Dermis microvascular lymphatic vessel endothelial cell (primary cell): ENCODE data around the gene PALM3. TPM values are rescaled to one million over a fixed set of nuclear protein-coding genes. Genes with fewer than 3 reads are reported as not detected.
"Not testable (repeated sequence)": the region's sequence is repeated elsewhere in the genome, so short reads cannot be mapped to it uniquely, and the experiment has no call there.

Source experiments
- DNase-seq, 2 donors: peaks; one replicate each; pipeline versions ENCODE4 v3.0.0 to v3.0.0-alpha.2; 2010; ENCODE audit warnings: low read depth in 2 of 2
- total RNA-seq: library from RNA; depleted of rRNA; stranded (reverse); fragments of >200 nt; gene quantifications from 2 replicates; pipeline ENCODE4 v1.2.1, GENCODE V29; 2014

Gene PALM3
- total RNA-seq, 1 donor from 2014 or later = under 0.01 TPM

DNA sequence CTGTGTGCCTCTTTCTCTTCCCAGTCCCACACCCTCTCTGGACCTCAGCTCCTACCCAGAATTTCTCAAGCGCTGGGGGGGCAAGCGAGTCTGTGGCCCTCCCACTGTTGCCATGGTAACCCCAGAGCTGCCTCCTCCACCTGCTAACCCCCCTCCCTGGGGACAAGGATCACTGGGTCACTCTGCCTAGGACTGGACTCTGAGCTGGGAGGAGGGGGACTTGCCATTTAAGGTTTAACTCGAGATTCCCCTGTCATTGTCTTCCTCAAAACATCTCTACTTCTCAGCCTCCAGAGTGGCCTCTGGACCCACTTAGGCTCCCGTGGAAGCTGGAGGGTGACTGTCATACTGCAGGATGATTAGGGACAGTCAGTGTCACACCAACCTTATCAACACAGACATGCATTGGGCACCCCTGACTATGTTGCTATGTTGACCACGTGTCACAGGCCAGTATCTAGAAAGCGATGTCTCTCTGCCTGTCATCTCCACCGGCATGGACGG is 2.2 kb downstream of the PALM3 start:
- DNase-seq = no peak

DNA sequence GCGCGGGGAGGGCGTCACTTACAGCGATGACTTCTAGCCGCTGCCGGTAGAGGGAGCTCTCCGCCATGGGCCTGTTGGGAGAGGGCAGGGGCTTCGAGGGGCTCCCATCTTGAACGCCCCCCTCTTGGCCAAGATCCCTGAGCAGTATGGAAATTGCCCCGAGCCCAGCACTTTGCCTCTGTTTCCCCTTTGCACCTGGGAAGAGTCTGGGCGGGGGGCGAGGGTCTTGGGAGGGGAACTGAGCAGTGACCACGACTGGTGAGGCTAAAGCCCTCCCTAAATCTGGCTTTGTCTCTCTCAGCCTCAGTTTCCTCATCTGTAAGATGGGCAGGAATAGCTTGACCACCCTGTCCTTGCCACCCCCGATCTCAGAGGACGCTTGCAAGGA is 2.8 kb downstream of the PALM3 start:
- no peak for DNase-seq

DNA sequence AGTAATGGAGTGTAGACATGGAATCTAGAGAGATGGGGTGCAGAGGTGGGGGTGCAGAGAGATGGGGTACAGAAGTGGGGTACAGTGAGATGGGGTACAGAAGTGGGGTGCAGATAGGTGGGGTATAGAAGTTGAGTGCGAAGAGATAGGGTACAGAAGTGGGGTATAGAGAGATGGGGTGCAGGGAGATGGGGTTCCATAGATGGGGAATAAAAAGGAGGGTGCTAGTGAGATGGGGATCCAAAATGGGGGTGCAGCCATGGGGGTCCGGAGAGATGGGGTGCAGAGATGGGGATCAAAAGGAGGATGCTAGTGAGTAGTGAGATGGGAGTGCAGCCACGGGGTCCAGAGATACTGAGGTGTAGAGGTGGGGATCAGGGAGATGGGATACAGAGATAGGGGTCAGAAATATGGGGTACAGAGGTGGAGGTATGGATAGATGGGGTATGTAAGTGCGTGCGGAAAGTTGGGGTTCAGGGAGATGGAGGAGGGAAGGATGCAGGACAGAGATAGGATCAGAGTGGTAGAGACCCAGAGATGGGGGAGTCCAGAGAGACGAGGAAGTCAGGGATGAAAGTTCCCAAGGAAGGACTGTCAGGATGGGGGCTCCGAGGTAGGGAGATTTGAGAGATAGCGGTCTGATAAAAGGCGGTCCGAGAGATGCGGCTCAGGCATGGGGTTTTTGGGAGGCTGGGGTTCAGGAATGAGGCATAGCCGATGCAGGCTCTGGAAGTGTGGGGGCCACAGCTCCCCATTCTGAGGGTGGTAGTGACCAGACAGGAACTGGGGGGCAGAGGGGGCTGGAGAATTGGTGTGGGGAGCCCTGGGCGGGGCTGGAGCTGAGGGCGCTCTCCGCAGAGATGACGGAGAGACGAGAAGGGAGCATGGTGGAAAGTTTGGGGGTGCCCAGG is 3.4 kb downstream of the PALM3 start:
- no peak for DNase-seq

DNA sequence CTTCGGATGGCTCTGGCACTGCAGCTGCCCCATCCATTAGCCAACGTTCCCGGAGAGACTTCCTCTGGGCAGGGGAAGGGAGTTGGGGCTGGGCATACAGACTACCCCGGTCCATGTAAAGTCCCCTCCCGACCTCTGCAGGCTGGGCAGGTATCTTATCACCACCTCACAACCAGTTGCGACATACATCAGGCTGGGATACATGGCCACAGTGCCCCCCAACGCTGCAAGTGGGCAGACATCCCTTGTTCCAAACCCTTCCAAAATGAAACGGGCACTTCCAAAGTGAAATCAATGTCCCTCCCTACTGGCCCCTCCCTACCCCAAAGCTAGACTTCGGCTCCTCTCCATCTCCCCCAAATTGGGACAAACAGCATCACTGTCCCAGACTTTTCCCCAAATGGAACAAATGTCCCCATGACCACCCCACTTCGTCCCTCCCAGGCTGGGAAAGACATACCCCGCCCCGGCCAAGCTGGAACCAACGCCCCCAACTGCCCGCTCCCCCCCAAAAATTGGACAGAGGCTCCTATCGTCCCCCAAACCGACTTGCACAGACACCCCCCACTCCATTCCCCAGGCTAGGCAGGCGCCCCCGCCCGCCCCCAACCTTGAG is 5.0 kb downstream of the PALM3 start:
- no peak for DNase-seq

DNA sequence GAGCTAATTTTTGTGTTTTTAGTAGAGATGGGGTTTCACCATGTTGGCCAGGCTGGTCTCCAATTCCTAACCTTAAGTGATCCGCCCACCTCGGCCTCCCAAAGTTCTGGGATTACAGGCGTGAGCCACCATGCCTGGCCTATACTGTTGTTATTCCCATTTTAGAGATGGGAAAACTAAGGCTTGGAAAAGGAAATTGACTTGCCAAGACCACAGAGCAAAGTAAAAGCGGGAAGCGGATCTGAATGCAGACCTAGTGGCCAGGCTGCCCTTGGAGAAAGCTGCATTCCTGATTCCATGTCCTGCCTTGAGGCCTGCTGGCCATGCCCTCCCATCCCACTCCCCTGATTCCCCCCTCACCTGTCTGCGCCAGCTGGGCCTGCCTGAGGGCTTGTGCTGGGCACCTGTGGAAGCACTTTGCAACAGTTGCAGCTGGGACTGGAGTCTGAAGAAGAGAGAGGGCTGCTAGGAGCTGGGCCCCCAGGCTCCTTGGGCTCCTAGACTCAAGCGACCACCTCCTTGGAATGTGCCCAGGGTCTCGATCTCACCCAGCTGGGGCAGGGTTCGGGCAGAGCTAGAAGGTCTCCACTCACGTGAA is 5.7 kb downstream of the PALM3 start:
- no peak for DNase-seq

DNA sequence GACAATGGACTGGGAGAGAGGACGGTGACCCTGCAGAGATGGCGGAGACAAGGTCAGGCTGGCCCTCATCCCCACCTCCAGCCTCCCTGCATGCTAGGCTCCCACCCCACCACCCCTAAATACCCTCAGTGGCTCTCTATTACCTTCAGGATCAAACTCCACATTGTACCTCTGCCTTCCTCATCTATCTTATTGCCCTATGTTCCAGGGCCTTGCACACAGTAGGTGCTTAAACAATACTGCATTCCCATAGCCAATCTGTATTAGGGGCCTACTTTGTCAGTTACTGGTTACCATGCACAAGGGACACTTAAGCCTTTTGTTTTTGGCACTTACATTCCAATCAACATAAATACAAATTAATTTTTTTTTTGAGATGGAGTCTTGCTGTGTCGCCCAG is 6.5 kb downstream of the PALM3 start:
- no peak for DNase-seq

DNA sequence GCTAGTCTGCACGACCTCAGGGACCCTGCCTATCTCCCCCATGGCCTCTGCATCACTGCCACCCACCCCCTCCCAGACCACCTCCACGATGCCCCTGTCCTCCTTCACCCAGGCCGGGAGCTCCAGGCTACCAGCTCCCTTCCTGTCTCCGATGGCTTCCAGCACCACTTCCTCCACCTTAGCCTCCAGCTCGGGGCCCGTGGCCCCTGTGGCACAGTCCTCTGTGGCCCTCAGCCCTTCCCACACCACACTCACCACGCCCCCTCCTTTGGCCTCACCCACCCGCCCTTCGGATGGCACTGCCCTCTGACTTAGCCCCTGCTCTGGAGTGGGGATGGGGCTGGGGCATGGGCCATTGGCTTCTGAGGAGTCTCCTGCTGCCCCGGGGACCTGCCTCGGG is 7.2 kb downstream of the PALM3 start:
- no peak for DNase-seq

DNA sequence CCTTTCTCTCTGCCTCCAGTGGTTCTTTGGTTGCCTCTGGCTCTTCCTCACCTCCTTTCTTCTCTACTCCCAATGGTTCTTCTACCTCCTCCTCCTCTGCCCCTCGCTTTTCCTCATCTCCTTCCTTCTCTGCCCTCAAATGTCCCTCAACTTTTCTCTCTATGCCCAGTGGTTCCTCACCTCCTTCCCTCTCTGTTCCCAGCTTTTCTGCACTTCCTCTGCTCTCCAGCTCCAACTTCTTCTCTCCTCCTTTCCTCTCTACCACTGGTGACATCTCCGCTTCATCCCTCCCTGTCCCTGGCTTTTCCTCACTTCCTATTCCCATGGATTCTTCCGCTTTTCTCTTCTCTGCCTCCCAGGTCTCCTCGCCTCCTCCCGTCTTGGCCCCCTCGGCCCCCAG is 7.8 kb downstream of the PALM3 start:
- no peak for DNase-seq

DNA sequence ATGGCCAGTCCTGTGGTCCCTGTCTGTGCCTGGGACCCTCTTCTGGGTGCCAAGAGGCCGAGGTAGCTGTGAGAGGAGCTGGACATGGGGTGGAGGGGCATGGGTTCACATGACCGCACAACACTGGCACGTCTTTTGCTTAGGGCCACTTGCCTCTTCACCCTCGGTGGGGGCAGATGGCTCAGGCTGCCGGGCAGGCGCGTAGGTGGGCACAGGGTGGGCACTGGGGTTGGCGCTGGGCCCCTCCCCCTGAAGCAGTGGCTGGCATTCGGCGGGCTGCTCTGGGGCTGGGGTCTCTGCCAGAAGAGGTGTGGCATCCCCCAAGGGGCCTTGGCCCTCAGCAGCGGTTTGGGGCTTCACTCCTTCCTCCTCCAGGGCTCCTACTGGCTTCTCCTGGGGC is 8.4 kb downstream of the PALM3 start:
- DNase-seq = no peak

DNA sequence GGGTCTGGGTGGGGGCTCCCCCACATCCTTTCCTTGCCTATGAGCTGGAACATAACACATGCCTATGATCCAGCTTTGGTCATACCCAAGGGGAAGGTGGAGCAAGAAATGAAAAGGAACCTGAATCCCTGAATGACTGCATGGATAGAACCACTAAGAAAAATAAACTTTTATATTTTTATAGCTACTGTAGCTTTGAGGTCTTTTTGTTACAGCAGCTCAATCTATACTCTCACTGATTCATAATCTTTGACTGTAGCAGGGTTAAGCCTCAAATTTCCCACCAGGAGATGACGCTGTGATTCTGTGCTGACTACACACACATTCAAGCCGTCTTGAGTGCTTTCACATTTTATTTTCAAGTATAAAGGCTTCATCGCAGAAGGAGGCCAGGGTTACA is 8.8 kb downstream of the PALM3 start:
- DNase-seq = no peak

DNA sequence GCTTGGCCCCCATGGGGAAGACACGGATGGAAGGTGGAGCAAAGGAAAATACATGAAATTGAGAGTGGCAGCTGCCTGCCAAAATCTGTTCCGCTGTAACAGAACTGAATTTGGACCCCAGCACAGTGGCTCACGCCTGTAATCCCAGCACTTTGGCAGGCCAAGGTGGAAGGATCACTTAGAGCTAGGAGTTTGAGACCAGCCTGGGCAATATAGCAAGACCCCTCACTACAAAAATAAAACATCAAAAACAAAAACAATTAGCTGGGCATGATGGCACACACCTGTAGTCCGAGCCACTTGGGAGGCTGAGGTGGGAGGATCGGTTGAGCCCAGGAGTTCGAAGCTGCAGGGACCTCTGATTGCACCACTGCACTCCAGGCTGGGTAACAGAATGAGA is 9.4 kb downstream of the PALM3 start:
- DNase-seq = no peak

DNA sequence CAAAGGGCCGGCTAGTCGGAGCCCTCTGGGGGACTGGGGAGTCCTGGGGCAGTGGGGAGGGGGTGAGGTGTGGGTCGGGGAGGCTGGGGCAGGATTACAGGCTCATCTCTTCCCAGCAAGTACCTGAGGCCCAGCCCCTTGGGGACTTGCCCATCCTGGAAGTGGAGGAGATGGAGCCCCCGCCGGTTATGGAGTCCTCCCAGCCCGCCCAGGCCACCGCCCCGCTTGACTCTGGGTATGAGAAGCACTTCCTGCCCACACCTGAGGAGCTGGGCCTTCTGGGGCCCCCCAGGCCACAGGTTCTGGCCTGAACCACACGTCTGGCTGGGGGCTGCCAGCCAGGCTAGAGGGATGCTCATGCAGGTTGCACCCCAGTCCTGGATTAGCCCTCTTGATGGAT is 9.9 kb downstream of the PALM3 start:
- no peak for DNase-seq

DNA sequence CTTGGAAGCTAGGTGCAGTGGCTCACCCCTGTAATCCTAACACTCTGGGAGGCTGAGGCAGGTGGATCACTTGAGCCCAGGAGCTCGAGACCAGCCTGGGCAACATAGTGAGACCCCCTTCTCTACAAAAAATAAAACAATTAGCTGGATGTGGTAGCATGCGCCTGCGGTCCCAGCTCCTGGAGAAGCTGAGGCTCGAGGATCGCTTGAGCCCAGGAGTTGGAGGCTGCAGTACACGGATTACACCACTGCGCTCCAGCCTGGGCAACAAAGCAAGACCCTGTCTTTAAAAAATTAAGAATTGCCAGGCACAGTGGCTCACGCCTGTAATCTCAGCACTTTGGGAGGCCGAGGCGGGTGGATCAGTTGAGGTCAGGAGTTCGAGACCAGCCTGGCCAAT is 10.9 kb downstream of the PALM3 start:
- DNase-seq = not testable (repeated sequence)

DNA sequence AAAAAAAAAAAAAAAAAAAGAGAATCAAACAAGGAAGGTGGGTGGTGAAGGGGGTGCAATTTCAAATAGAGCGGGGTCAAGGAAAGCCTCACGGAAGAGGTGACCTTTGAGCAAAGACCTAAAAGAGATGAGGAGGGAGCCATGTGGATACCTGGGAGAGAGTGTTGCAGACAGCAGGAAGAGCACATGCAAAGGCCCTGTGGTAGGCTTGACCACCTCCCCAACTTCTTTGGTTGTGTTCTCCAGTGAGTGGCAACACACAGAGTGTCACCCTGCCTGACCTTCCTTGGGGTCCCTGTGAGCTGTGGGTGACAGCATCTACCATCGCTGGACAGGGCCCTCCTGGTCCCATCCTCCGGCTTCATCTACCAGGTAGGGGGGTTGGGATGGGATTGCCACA is 11.4 kb downstream of the PALM3 start:
- no peak for DNase-seq

DNA sequence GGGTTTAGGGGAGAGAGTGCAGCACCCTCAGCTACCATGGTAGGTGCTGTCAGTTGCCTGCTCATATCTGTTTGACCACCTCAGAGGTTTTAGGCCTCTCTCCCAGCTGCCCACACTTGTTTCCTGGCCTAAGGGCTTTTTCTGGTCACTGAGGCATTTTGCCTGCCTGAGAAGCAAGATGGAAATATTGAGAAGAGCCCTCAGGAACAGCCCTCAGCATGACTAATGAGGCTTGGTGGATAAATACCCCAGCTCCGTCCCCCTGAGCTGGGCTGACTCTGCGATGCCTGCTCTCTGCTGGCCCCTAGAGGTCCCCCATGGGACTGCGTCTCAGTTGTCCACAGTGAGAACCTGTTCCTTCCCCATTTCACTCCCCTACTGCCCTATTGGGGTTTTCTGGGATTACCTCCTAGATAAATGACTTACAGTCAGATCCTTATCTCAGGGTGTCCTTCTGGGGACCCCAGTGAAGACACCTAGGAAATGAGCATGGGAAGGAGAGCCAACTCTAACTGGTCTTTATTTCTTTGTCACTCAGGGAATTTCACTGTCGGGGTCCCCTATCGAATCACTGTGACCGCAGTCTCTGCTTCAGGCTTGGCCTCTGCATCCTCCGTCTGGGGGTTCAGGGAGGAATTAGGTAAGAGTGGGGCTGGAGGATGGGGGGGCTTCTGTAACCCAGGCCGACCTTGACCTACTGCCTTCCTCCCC is 13.3 kb downstream of the PALM3 start:
- DNase-seq = peak in 1 of 2 donors; percentile 39

DNA sequence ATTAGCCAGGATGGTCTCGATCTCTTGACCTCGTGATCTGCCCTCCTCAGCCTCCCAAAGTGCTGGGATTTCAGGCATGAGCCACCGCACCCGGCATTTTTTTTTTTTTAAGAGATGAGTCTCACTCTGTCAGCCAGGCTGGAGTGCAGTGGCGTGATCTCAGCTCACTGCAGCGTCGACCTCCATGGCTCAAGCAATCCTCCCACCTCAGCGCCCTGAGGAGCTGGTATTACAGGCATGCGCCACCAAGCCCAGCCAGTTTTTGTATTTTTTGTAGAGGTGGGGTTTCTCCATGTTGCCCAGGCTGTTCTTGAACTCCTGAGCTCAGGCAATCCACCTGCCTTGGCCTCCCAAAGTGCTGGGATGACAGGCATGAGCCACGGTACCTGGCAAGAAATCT is 14.0 kb downstream of the PALM3 start:
- not testable (repeated sequence) for DNase-seq

DNA sequence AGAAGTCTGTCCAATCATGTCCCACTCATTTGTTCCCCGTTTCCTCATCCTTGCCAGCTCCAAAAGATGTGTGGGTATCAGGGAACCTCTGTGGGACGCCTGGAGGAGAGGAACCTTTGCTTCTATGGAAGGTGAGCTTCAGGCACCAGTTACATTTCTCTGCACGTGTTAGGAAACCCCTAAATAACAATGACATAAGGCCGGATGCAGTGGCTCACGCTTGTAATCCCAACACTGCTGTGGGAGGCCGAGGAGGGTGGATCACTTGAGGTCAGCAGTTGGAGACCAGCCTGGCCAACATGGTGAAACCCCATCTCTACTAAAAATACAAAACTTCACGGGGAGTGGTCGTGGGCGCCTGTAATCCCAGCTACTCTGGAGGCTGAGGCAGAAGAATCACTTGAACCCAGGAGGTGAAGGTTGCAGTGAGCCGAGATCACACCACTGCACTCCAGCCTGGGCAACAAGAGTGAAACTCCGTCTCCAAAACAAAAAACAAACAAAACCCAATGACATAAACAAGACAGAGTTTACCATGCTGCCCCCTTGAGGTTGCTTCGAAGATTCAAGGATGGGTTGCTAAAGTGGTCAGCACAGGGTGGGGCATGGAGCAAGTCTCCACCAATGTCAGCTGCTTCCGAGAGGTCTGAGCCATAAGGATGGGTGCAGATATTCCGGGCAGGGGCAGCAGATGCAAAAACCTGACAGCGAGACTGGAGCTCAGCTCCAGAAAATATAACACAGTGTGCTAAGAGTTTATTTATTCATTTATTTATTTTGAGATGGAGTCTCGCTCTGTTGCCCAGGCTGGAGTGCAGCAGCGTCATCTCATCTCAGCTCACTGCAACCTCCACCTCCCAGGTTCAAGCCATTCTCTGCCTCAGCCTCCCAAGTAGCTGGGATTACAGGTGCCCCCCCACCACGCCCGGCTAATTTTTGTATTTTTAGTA is 18.9 kb downstream of the PALM3 start:
- peak; percentile 55 to 79 for DNase-seq

DNA sequence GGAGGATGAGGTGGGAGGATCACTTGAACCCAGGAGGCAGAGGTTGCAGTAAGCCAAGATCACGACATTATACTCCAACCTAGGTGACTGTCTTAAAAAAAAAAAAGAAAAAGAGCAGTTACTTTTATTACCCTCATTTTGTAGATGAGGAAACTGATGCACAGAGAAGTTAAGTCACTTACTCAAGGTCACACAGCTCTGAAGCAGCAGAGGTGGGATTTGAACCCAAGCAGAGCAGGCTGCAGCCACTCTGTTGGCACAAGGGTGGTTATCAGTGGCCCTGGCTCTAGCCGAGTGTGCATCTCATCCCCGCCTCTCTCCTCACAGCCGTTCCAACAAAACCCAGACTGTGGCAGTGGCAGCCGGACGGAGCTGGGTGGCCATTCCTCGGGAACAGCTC is 22.7 kb downstream of the PALM3 start:
- DNase-seq = no peak

DNA sequence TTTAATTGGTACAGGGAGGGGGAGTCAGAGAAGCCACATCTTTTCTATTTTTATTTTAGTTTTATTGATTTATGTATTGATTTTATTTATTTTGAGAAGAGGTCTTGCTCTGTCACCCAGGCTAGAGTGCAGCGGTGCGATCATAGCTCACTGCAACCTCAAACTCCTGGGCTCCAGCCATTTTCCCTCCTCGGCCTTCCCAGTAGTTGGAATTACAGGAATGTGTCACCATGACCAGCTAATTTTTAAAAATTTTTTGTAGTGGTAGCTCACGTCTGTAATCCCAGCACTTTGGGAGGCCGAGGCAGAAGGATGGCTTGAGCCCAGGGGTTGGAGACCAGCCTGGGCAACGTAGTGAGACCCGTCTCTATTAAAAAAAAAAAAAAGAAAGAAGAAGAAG is 26.2 kb downstream of the PALM3 start:
- DNase-seq = no peak

DNA sequence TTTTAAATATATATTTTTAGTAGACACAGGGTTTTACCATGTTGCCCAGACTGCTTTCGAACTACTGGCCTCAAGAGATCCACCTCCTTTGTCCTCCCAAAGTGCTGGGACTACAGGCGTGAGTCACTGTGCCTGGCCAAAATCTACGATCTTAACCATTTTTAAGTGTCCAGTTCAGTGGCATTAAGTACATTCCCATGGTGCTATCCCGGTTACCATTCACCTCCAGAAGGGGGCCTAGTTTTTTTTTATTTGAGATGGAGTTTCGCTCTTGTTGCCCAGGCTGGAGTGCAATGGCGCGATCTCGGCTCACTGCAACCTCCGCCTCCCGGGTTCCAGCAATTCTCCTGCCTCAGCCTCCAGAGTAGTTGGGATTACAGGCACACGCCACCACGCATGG is 26.7 kb downstream of the PALM3 start:
- not testable (repeated sequence) for DNase-seq

DNA sequence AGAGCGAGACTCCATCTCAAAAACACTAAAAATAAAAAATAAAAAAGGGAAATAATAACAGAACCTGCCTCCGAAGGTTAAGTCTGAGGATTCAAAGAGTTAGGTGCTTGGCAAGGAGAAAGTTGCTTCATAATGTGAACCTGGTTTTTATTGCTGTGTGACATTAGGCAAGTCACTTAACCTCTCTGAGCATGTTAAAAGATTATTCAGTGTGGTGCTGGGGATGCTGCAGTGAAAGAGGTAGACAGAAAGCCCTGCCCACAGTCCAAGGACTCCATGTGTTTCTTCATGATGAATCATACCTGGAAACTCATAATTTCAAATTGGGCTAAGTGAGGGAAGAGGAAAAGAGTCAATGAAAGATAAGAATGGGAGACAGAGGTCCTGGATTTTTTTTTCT is 27.9 kb downstream of the PALM3 start:
- DNase-seq = no peak
